Measurements from ENCODE around the gene PXMP2. TPM values are rescaled to one million over a fixed set of nuclear protein-coding genes. Genes with fewer than 3 reads are reported as not detected.

Gene PXMP2
- total RNA-seq, 1 experiment from 2014 or later, result 52.6 TPM

- TF ChIP-seq EZH2 (IDR thresholded peaks at IDR 0.05; ENCODE audit: borderline replicate concordance, low read depth, low read length, poor library complexity, severe bottlenecking), result no peak
- TF ChIP-seq CTCF (conservative IDR thresholded peaks at IDR 0.05; ENCODE audit: low read depth, low read length), result no peak
- Histone ChIP-seq H3K36me3 (ENCODE audit: insufficient read depth, low read length, poor library complexity, severe bottlenecking) (peaks cover 98% of the 10 kb centered on the region), H3K9me3 (ENCODE audit: low read depth, low read length, poor library complexity, severe bottlenecking) (no peaks in the 10 kb centered on the region), H3K4me1 (ENCODE audit: insufficient read depth, low read length, poor library complexity, severe bottlenecking) (no peaks in the 10 kb centered on the region), H3K4me3 (ENCODE audit: low read depth, low read length, poor library complexity, severe bottlenecking) (no peak overlapping the region), H3K27me3 (replicated peaks; ENCODE audit: insufficient read depth, low read depth, low read length, poor library complexity) (no peaks in the 10 kb centered on the region), H3K27ac (ENCODE audit: low read depth, low read length, poor library complexity, severe bottlenecking) (no peak overlapping the region)
- DNase-seq (ENCODE audit: low spot score), result no peak
- CTCF ChIA-PET, result no interaction called here
- intact Hi-C loops (cut with micrococcal nuclease; ENCODE audit: unreplicated experiment), result no loop called here
- BruUV-seq (replicated peaks), result no TSS peak
- POLR2A ChIA-PET (ENCODE audit: low non-redundant PET), result interaction anchor here (0.8 kb wide), 1 partner anchor 8 kb away, joined by 4 read pairs; no protein-coding TSS in a partner anchor
These were observed 22.9 kb upstream of the PXMP2 start for GRCh38 chr12:132664206-132665148.

GRCh38 chr12:132665149-132665491 is 22.3 kb upstream of the PXMP2 start:
- TF ChIP-seq CTCF (conservative IDR thresholded peaks at IDR 0.05; ENCODE audit: low read depth, low read length), result no peak
- Histone ChIP-seq H3K27me3 (replicated peaks; ENCODE audit: insufficient read depth, low read depth, low read length, poor library complexity) (no peaks in the 10 kb centered on the region), H3K27ac (ENCODE audit: low read depth, low read length, poor library complexity, severe bottlenecking) (no peak overlapping the region), H3K4me1 (ENCODE audit: insufficient read depth, low read length, poor library complexity, severe bottlenecking) (no peaks in the 10 kb centered on the region), H3K36me3 (ENCODE audit: insufficient read depth, low read length, poor library complexity, severe bottlenecking) (peaks cover 96% of the 10 kb centered on the region), H3K4me3 (ENCODE audit: low read depth, low read length, poor library complexity, severe bottlenecking) (no peak overlapping the region), H3K9me3 (ENCODE audit: low read depth, low read length, poor library complexity, severe bottlenecking) (no peaks in the 10 kb centered on the region)
- no TSS peak for BruUV-seq (replicated peaks)
- POLR2A ChIA-PET (ENCODE audit: low non-redundant PET), result no interaction called here
- no peak for DNase-seq (ENCODE audit: low spot score)
- intact Hi-C loops (cut with micrococcal nuclease; ENCODE audit: unreplicated experiment), result no loop called here
- CTCF ChIA-PET, result no interaction called here

GRCh38 chr12:132665794-132666193 is 21.6 kb upstream of the PXMP2 start:
- peaks cover 93% of the 10 kb centered on the region for H3K36me3 ChIP-seq (ENCODE audit: insufficient read depth, low read length, poor library complexity, severe bottlenecking)
- no TSS peak for BruUV-seq (replicated peaks)
- ChIA-PET POLR2A (ENCODE audit: low non-redundant PET) (no interaction called here), CTCF (no interaction called here)
- H3K27ac ChIP-seq (ENCODE audit: low read depth, low read length, poor library complexity, severe bottlenecking), result no peak overlapping the region
- H3K27me3 ChIP-seq (replicated peaks; ENCODE audit: insufficient read depth, low read depth, low read length, poor library complexity), result no peaks in the 10 kb centered on the region
- TF ChIP-seq CTCF (conservative IDR thresholded peaks at IDR 0.05; ENCODE audit: low read depth, low read length) (no peak), EZH2 (IDR thresholded peaks at IDR 0.05; ENCODE audit: borderline replicate concordance, low read depth, low read length, poor library complexity, severe bottlenecking) (no peak)
- no peak overlapping the region for H3K4me3 ChIP-seq (ENCODE audit: low read depth, low read length, poor library complexity, severe bottlenecking)
- no peak for DNase-seq (ENCODE audit: low spot score)
- intact Hi-C loops (cut with micrococcal nuclease; ENCODE audit: unreplicated experiment), result no loop called here
- no peaks in the 10 kb centered on the region for H3K4me1 ChIP-seq (ENCODE audit: insufficient read depth, low read length, poor library complexity, severe bottlenecking)
- no peaks in the 10 kb centered on the region for H3K9me3 ChIP-seq (ENCODE audit: low read depth, low read length, poor library complexity, severe bottlenecking)
